ENCODE results near the gene MIP.
"Not testable (repeated sequence)": the region's sequence is repeated elsewhere in the genome, so short reads cannot be mapped to it uniquely, and the experiment has no call there.

Gene MIP

GRCh38 chr12:56454557-56454956 lies at the start of gene MIP:
Gene MIP (minus strand): TSS chr12:56454657. CDS start chr12:56454613, 44 bp downstream.
- DNase-seq (ENCODE audit: low read depth in 2 of 2): no peak

DNA sequence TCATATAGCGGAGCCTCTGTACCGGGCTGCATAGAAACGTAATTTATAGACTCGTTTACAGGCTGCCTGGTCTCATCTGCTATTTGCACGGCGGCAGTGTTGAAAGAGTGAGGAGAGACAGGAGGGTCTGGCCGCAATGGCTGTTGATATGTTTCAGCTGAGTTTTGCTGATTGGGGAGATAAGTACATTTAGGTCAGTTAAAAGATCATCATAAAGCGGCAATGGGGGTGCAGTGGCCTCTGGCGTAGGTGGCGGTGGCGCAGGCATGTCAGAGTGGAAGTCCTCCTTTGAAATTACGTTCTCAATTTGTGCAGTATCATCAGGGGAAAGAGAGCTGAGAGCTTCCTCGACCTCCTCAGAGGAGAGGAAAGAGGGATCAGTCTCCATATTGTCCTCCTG lies 45.4 kb upstream of the MIP start:
- not testable (repeated sequence) for DNase-seq (ENCODE audit: low read depth in 2 of 2)

DNA sequence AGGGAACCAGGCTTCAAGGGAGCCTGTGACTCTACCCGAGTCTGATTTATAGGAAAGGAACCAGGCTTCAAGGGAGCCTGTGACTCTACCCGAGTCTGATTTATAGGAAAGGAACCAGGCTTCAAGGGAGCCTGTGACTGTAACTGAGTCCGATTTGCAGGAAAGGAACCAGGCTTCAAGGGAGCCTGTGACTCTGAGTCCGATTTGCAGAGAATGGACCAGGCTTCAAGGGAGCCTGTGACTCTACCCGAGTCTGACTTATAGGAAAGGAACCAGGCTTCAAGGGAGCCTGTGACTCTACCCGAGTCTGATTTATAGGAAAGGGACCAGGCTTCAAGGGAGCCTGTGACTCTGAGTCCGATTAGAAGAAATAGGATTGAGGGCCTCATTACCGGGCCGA lies 45.0 kb upstream of the MIP start:
- DNase-seq (ENCODE audit: low read depth in 2 of 2): not testable (repeated sequence)

DNA sequence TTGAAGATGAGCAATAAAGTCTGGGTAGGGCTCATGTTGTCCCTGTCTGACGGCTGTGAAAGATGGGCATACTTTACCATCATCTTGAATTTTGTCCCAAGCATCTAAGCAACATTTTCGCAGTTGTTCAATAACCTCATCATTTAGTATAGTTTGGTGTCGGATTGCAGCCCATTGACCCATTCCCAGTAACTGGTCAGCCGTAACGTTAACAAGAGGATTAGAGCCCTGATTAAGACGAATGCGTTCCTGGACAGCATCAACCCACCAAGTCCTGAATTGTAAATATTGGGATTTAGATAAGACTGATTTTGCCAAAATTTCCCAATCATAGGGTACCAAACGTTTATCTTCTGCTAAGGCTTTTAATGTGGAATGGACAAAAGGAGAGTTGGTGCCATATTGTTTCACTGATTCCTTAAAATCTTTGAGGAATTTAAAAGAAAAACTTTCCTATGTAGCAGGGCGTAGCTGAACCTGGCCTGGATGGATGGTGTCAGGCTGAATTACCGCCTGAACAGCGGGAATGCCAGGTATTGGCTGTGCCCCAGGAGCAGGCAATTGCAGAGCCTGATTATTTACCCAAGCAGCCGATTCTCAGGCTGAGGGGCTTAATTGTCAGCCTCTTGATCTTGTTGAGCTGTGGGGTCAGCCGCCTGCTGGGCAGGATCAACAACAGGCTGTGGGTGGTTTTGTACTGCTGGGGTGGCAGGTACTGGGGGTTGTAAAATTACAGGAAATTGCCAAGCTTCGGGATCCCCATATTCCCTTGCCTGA lies 43.9 kb upstream of the MIP start:
- not testable (repeated sequence) for DNase-seq (ENCODE audit: low read depth in 2 of 2)

- DNase-seq (ENCODE audit: low read depth in 2 of 2): peak; percentile 35 to 49
These were observed 42.2 kb upstream of the MIP start for GRCh38 chr12:56496704-56497103.

GRCh38 chr12:56494481-56494880 lies 40.0 kb upstream of the MIP start:
- DNase-seq (ENCODE audit: low read depth in 2 of 2): not testable (repeated sequence)

GRCh38 chr12:56494106-56494415 lies 39.6 kb upstream of the MIP start:
- DNase-seq (ENCODE audit: low read depth in 2 of 2): not testable (repeated sequence)

GRCh38 chr12:56493409-56494105 lies 39.1 kb upstream of the MIP start:
- not testable (repeated sequence) for DNase-seq (ENCODE audit: low read depth in 2 of 2)

GRCh38 chr12:56490360-56490759 lies 35.9 kb upstream of the MIP start:
- no peak for DNase-seq (ENCODE audit: low read depth in 2 of 2)

- peak; percentile 57 to 69 for DNase-seq (ENCODE audit: low read depth in 2 of 2)
These were observed 33.8 kb upstream of the MIP start, which contains the start of gene GLS2 for GRCh38 chr12:56488041-56488955. Gene GLS2 (minus strand): TSS chr12:56488161. CDS start chr12:56488118, 43 bp downstream.

- DNase-seq (ENCODE audit: low read depth in 2 of 2): no peak
These were observed 33.1 kb upstream of the MIP start for GRCh38 chr12:56487448-56488040.

DNA sequence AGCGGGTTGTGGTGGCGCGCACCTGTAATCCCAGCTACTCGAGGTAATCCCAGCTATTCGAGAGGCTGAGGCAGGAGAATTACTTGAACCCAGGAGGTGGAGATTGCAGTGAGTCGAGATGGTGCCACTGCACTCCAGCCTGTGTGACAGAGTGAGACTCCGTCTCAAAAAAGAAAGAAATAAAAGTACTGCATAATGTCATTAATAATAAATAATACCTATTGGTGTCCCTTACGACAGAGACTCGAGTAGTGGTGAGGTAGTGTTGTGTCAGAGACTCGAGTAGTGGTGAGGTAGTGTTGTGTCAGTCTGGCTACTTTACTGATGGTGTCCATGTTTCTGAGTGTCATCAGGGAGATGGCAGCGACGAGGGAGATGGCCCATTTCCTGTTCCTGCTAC lies 32.2 kb upstream of the MIP start:
- no peak for DNase-seq (ENCODE audit: low read depth in 2 of 2)

GRCh38 chr12:56484566-56484965 lies 30.1 kb upstream of the MIP start:
- DNase-seq (ENCODE audit: low read depth in 2 of 2): no peak

DNA sequence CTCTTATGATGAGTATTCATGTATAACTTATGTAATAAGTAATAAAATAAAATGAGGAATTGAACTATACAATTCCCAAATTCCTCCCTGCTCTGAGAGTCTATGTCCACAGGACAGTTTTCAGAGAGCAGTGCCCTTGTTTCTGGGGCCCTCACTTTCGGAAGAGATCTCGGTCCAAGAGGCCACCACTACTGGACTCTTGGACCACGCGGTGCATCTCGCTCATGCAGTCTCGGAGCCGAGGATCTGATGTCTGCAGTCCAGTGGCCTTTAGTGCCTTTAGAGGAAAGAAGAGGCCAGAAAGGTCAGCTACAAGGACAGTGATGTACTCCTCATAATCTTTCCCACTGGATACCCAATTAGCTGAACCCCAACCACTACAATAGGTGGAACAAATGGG lies 25.2 kb upstream of the MIP start:
- DNase-seq (ENCODE audit: low read depth in 2 of 2): no peak

GRCh38 chr12:56477521-56478225 lies 23.2 kb upstream of the MIP start:
- no peak for DNase-seq (ENCODE audit: low read depth in 2 of 2)

GRCh38 chr12:56476972-56477432 lies 22.5 kb upstream of the MIP start:
- DNase-seq (ENCODE audit: low read depth in 2 of 2): no peak

DNA sequence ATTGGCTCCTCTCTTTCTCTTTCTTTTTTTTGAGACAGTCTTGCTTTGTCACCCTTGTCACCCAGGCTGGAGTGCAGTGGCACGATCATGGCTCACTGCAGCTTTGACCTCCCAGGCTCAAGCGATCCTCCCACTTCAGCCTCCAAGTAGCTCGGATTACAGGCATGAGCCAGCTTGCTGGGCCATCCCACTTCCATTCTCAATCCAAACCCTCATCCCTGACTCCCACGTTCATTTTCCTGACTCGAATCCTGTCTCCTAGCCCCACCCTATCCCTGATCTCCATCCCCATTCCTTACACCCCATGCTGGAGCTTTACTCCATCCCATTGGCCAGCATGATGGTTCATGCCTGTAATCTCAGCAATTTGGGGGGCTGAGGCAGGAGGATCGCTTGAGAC lies 21.7 kb upstream of the MIP start:
- no peak for DNase-seq (ENCODE audit: low read depth in 2 of 2)

DNA sequence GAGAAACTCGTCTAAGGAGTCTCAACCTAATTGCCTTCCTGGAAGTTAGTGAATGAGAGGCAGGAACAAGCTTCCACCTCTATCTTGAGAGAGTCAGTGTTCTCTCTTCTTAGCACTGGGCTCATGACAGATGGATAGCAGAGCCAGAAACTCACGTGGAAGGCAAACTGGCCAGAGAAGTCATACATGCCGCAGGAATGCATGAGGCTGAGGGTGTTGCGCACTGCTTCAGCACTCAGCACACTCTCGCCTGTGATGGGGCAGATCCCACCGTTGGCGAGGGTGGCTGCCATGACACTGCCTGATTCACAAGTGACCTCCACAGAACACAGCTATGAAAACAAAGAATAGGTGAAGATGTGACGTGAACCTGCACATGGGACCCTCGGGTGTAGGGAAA lies 19.9 kb upstream of the MIP start:
- no peak for DNase-seq (ENCODE audit: low read depth in 2 of 2)

DNA sequence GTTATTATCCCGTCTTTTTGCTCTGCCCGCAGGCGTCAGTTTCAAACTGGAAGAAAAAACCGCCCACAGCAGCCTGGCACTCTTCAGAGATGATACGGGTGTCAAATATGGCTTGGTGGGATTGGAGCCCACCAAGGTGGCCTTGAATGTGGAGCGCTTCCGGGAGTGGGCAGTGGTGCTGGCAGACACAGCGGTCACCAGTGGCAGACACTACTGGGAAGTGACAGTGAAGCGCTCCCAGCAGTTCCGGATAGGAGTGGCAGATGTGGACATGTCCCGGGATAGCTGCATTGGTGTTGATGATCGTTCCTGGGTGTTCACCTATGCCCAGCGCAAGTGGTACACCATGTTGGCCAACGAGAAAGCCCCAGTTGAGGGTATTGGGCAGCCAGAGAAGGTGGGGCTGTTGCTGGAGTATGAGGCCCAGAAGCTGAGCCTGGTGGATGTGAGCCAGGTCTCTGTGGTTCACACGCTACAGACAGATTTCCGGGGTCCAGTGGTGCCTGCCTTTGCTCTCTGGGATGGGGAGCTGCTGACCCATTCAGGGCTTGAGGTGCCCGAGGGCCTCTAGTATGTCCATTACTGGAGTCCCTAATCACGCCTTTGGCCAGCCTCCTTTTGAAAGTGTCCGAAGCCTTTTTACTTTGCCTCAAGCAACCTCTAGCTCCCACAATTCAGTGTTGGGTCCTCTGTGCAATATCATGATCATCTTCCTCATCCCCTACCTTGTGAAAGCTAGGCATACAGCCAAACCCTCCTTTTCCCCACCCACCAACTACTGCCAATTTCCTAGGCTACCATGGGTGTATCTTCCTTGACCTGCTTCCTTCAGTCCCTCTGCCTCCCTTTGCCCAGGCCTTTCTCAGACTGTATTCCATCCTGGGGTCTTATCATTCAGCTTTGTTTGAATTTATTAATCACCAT lies 14.8 kb upstream of the MIP start:
- DNase-seq (ENCODE audit: low read depth in 2 of 2): no peak
